Transverse colon (tissue), 4 donors: ENCODE data around the gene VWA3B. TPM values are rescaled to one million over a fixed set of nuclear protein-coding genes. Genes with fewer than 3 reads are reported as not detected.

Source experiments
- DNase-seq: peaks from one replicate; pipeline ENCODE4 v3.0.0-alpha.2; 2019
- H3K27ac ChIP-seq, 4 donors: fragments of 200-600 bp; sonication (generic); 2 replicates each; pipeline ENCODE4 v1.5.1; 2016 to 2018; ENCODE audit warnings: inconsistent platforms in 4 of 4
- H3K27me3 ChIP-seq: fragments of 200-600 bp; sonication (generic); 2 replicates; pipeline ENCODE4 v1.5.1; 2017; ENCODE audit warnings: inconsistent platforms
- H3K36me3 ChIP-seq, 4 donors: fragments of 200-600 bp; sonication (generic); 2 replicates each; pipeline ENCODE4 v1.5.1; 2017 to 2019; ENCODE audit warnings: inconsistent platforms in 4 of 4
- H3K4me1 ChIP-seq, 4 donors: fragments of 200-600 bp; sonication (generic); 2 replicates each; pipeline ENCODE4 v1.5.1; 2017 to 2020; ENCODE audit warnings: inconsistent platforms in 4 of 4
- H3K4me3 ChIP-seq, 4 donors: fragments of 200-600 bp; sonication (generic); 1 replicate in 1 of 4; 2 replicates in 3 of 4; pipeline versions ENCODE4 v1.5.1 to v1.6.1; 2017 to 2019; ENCODE audit warnings: inconsistent platforms in 4 of 4
- H3K9me3 ChIP-seq, 2 donors: fragments of 200-600 bp; sonication (generic); 2 replicates each; pipeline ENCODE4 v1.5.1; 2017 to 2019; ENCODE audit warnings: inconsistent platforms in 2 of 2
- EP300 ChIP-seq: sonication (generic); formaldehyde crosslinking; IDR thresholded peaks from one replicate; pipeline ENCODE4 v1.6.1; 2017; ENCODE audit warnings: antibody characterized with exemption, low read depth
- POLR2A ChIP-seq: fragments of 450-650 bp; IDR thresholded peaks from one replicate; pipeline ENCODE4 v1.6.1; 2016; ENCODE audit warnings: antibody characterized with exemption, mild to moderate bottlenecking, moderate library complexity
- POLR2AphosphoS5 ChIP-seq, 3 donors: sonication (generic); formaldehyde crosslinking; IDR thresholded peaks; one replicate each; pipeline ENCODE4 v1.6.1; 2016; ENCODE audit warnings: antibody characterized with exemption in 3 of 3
- WGBS, 2 donors: methylation state at CpG; one replicate each; pipeline ENCODE4 v1.1.5; 2018; ENCODE audit warnings: low coverage in 1 of 2; 5-methylcytosine and 5-hydroxymethylcytosine counted together
- in situ Hi-C, 4 donors: fragments of 200-750 bp; cut with MboI; loops; one replicate each; pipeline versions ENCODE4 v1.15.0 to v1.15.1; 2017; ENCODE audit warnings: low sequenced_read_pairs in 3 of 4, low pct_ligation_motif_present in 1 of 4, low pct_unique_long_range_greater_than_20kb in 1 of 4
- intact Hi-C: fragments of 100-400 bp; cut with DNase I; formaldehyde crosslinking; loops from one replicate; pipeline ENCODE4 v1.15.1; 2023; ENCODE audit warnings: low total_unique reads
- total RNA-seq, 4 donors: library from RNA; depleted of rRNA; stranded (reverse); fragments of >200 nt; gene quantifications; one replicate each; pipeline ENCODE4 v1.1.0, GENCODE V29; 2016
- TF ChIP-seq, protein P1 (sequence below), 5 experiments: fragments of 200-600 bp in 3 of 5; fragments of 450-650 bp in 2 of 5; sonication (generic) in 3 of 5; IDR thresholded peaks; 1 replicate in 2 of 5; 2 replicates in 3 of 5; pipeline ENCODE4 v1.5.1; 2016 to 2017; ENCODE audit warnings: antibody characterized with exemption in 5 of 5, inconsistent platforms in 3 of 5, mild to moderate bottlenecking in 2 of 5, moderate library complexity in 1 of 5

Gene VWA3B
- total RNA-seq, 4 donors from 2014 or later = 0.41 to 0.48 TPM; not detected in 2

DNA sequence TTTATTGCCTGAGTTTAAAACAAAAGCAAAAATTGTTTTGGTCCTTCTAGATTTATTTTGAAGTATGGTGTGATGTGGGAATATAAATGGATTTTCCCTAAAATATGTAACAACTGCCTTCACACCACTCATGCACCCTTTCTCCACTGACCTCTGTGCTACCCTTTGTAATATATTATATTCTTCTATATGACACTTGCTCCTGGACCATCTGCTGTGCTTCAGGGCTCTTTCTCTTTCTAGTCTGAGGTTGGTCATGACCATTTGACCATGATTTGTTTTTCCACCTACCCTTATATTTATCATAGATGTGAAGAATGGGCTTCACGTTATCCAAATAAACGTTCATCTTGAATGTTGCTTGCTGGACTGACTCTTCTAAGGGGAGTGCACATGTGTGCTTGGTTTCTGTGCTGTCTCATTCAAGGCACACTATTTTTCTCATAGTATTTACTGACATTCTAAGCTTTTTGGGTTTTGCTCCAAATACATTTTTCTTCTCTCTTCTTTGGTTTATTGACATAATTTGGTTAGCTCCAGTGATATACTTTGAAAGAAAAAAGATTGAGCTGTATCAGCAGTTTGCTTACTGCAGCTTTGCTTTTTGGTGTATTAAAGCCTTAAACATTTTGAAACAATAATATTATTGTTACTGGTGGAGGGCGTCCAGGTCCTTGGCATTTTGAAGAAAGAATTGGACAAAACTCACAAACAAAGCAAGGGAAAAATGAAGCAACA lies 61.8 kb downstream of the VWA3B start:
- Histone ChIP-seq H3K4me1 (peaks cover 0 to 14% (median 0%) of the 10 kb centered on the region in 4 donors), H3K27ac (no peak overlapping the region), H3K27me3 (no peaks in the 10 kb centered on the region), H3K36me3 (no peaks in the 10 kb centered on the region), H3K4me3 (no peak overlapping the region), H3K9me3 (no peaks in the 10 kb centered on the region)
- intact Hi-C loops (no loop called here), in situ Hi-C loops (no loop called here)
- TF ChIP-seq, protein P1, sequence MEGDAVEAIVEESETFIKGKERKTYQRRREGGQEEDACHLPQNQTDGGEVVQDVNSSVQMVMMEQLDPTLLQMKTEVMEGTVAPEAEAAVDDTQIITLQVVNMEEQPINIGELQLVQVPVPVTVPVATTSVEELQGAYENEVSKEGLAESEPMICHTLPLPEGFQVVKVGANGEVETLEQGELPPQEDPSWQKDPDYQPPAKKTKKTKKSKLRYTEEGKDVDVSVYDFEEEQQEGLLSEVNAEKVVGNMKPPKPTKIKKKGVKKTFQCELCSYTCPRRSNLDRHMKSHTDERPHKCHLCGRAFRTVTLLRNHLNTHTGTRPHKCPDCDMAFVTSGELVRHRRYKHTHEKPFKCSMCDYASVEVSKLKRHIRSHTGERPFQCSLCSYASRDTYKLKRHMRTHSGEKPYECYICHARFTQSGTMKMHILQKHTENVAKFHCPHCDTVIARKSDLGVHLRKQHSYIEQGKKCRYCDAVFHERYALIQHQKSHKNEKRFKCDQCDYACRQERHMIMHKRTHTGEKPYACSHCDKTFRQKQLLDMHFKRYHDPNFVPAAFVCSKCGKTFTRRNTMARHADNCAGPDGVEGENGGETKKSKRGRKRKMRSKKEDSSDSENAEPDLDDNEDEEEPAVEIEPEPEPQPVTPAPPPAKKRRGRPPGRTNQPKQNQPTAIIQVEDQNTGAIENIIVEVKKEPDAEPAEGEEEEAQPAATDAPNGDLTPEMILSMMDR (IDR thresholded peaks at IDR 0.05) = no peak
- TF ChIP-seq EP300 (no peak), POLR2AphosphoS5 (IDR thresholded peaks at IDR 0.05) (no peak), POLR2A (no peak)
- DNase-seq = no peak
- WGBS, 2 donors = 60 to 68% methylated on average over 2 to 3 of the region's 3 CpGs

DNA sequence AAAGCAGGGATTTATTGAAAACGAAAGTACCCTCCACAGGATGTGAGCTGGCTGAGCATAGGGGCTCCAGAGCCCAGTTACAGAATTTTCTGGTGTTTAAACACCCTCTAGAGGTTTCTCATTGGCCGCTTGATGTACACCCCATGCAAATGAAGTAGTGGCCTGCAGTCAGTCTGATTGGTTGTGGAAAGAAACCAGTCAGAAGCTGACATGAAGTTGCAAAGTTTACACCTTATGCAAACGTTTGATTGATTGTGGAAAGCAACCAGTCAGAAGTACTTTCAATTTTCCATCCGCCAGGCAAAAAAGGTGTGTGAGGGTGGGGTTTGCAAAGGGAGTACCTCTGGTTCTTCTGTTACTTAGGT lies 62.3 kb downstream of the VWA3B start:
- Histone ChIP-seq H3K36me3 (no peaks in the 10 kb centered on the region), H3K9me3 (no peaks in the 10 kb centered on the region), H3K4me1 (peaks cover 0 to 14% (median 0%) of the 10 kb centered on the region in 4 donors), H3K4me3 (no peak overlapping the region), H3K27ac (no peak overlapping the region), H3K27me3 (no peaks in the 10 kb centered on the region)
- in situ Hi-C loops (no loop called here), intact Hi-C loops (no loop called here)
- WGBS, 2 donors = 49% methylated on average over 4 of the region's 4 CpGs; no CpG with 5 or more reads in 1 of the 2 donors
- no peak for DNase-seq
- TF ChIP-seq POLR2AphosphoS5 (IDR thresholded peaks at IDR 0.05) (no peak), EP300 (no peak), POLR2A (no peak)
- TF ChIP-seq, protein P1 (IDR thresholded peaks at IDR 0.05) = no peak

DNA sequence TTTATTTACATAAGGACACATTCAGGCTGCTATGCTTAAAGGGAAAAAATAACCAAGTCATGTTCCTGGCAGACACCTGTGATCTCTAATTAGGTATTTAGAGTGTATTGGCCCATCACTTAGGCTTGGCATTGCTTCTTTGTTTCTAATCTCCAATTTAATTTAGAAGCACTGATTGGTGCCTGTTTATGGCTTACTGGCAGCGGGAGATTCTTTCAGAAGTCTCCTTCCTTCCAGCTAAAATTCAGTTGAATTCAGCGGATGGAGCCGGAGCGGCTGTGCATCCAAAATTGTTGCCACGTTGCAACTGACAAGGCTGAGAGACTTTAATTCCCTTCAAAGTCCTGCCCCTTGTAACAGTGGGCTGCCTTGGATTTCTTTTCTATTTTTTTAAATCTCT lies 66.5 kb downstream of the VWA3B start:
- TF ChIP-seq POLR2A (no peak), EP300 (no peak), POLR2AphosphoS5 (IDR thresholded peaks at IDR 0.05) (no peak)
- TF ChIP-seq, protein P1 (IDR thresholded peaks at IDR 0.05) = no peak
- Histone ChIP-seq H3K27me3 (no peaks in the 10 kb centered on the region), H3K4me3 (no peak overlapping the region), H3K9me3 (no peaks in the 10 kb centered on the region), H3K27ac (no peak overlapping the region), H3K4me1 (peaks cover 0 to 10% (median 0%) of the 10 kb centered on the region in 4 donors), H3K36me3 (no peaks in the 10 kb centered on the region)
- no peak for DNase-seq
- intact Hi-C loops = no loop called here
- in situ Hi-C loops = no loop called here
- 92% methylated on average over 5 of the region's 5 CpGs; no CpG with 5 or more reads in 1 of the 2 donors for WGBS, 2 donors

DNA sequence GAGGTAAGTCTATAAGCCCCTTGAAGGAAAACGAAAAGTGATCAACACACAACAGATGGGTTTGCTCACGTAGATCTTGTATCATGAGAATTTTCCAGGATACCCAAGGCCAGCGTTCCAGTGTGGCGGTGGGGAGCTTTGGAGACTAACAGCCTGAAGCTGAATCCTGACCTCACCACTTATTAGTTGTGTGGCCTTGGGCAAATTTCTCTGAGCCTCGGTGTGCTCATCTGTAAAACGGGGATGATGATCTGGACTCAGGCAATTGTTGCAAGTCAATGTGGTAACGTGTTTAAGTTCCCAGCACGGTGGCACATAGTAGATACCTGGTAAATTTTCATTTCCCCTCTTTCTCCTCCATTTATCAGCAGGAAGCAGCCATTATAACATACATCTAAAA lies 68.3 kb downstream of the VWA3B start:
- Histone ChIP-seq H3K36me3 (no peaks in the 10 kb centered on the region), H3K27ac (no peak overlapping the region), H3K4me3 (no peak overlapping the region), H3K4me1 (no peaks in the 10 kb centered on the region), H3K9me3 (no peaks in the 10 kb centered on the region), H3K27me3 (no peaks in the 10 kb centered on the region)
- intact Hi-C loops (no loop called here), in situ Hi-C loops (no loop called here)
- 88 to 94% methylated on average over 6 to 8 of the region's 8 CpGs for WGBS, 2 donors
- TF ChIP-seq, protein P1 (IDR thresholded peaks at IDR 0.05) = no peak
- no peak for DNase-seq
